GM19193 (cell line): ENCODE data around the gene MCTP2.

Experiments used
- POLR2A ChIP-seq: IDR thresholded peaks from 4 replicates; pipeline ENCODE4 v1.6.1; 2011; ENCODE audit not compliant: insufficient read depth, insufficient read length; ENCODE audit errors: extremely low read depth

The MCTP2 gene

GRCh38 chr15:94230883-94231722 lies at the start of gene MCTP2:
TSS of gene MCTP2 (plus strand) at chr15:94231561. CDS start at chr15:94298266, 66,705 bp downstream.
- TF ChIP-seq POLR2A: peak; percentile 72

- no peak for TF ChIP-seq POLR2A
Measured at GRCh38 chr15:94182883-94183282, 48.5 kb upstream of the MCTP2 start.

GRCh38 chr15:94185547-94186236 lies 45.7 kb upstream of the MCTP2 start:
- TF ChIP-seq POLR2A: no peak

- TF ChIP-seq POLR2A: no peak
Measured at GRCh38 chr15:94186770-94187331, 44.5 kb upstream of the MCTP2 start.

GRCh38 chr15:94193906-94194305 lies 37.5 kb upstream of the MCTP2 start:
- no peak for TF ChIP-seq POLR2A

GRCh38 chr15:94196531-94196930 lies 34.8 kb upstream of the MCTP2 start:
- TF ChIP-seq POLR2A: no peak

GRCh38 chr15:94198633-94199032 lies 32.7 kb upstream of the MCTP2 start:
- TF ChIP-seq POLR2A: no peak

- TF ChIP-seq POLR2A: no peak
Measured at GRCh38 chr15:94199725-94200124, 31.6 kb upstream of the MCTP2 start.

GRCh38 chr15:94203306-94203705 lies 28.1 kb upstream of the MCTP2 start:
- TF ChIP-seq POLR2A: no peak

- no peak for TF ChIP-seq POLR2A
Measured at GRCh38 chr15:94205366-94205765, 26.0 kb upstream of the MCTP2 start.

- TF ChIP-seq POLR2A: no peak
Measured at GRCh38 chr15:94206463-94207167, 24.7 kb upstream of the MCTP2 start.

GRCh38 chr15:94212291-94212690 lies 19.1 kb upstream of the MCTP2 start:
- no peak for TF ChIP-seq POLR2A

- no peak for TF ChIP-seq POLR2A
Measured at GRCh38 chr15:94225616-94226015, 5.7 kb upstream of the MCTP2 start.

- no peak for TF ChIP-seq POLR2A
Measured at GRCh38 chr15:94228611-94229010, 2.8 kb upstream of the MCTP2 start.

GRCh38 chr15:94229591-94230369 lies 1.6 kb upstream of the MCTP2 start:
- TF ChIP-seq POLR2A: no peak

- TF ChIP-seq POLR2A: no peak
Measured at GRCh38 chr15:94230431-94230882, 904 bp upstream of the MCTP2 start.
